Neural cell (in vitro differentiated cells): ENCODE measurements around the gene GYS2. TPM values are rescaled to one million over a fixed set of nuclear protein-coding genes. Genes with fewer than 3 reads are reported as not detected.

Experiments
- H2AFZ ChIP-seq: fragments of 200-600, 300-800 bp; sonication (generic), shearing (Covaris generic); 2 replicates; pipeline ENCODE4 v1.6.0; 2014; ENCODE audit warnings: low read depth, mild to moderate bottlenecking, antibody characterized with exemption, low read length, moderate library complexity
- H3F3A ChIP-seq: fragments of 200-600 bp; shearing (Covaris generic); 2 replicates; pipeline ENCODE4 v1.6.1; 2016; ENCODE audit warnings: mild to moderate bottlenecking, moderate library complexity, mixed read lengths, antibody characterized with exemption, low read length; ENCODE audit not compliant: insufficient read depth, poor library complexity, severe bottlenecking
- H3K27ac ChIP-seq: fragments of 200-600, 300-800 bp; sonication (generic), shearing (Covaris generic); 2 replicates; pipeline ENCODE4 v1.5.1; 2014; ENCODE audit warnings: mild to moderate bottlenecking, low read length, moderate library complexity
- H3K27me3 ChIP-seq: fragments of 300-800, 200-600 bp; sonication (generic), shearing (Covaris generic); 2 replicates; pipeline ENCODE4 v1.6.0; 2014; ENCODE audit warnings: mild to moderate bottlenecking, low read depth, low read length, moderate library complexity; ENCODE audit not compliant: insufficient read depth
- H3K36me3 ChIP-seq: fragments of 300-800, 200-600 bp; sonication (generic), shearing (Covaris generic); 2 replicates; pipeline ENCODE4 v1.5.1; 2014; ENCODE audit warnings: mild to moderate bottlenecking, antibody characterized with exemption, low read length, moderate library complexity; ENCODE audit not compliant: insufficient read depth
- H3K4me2 ChIP-seq: fragments of 300-800, 200-600 bp; sonication (generic), shearing (Covaris generic); 2 replicates; pipeline ENCODE4 v1.6.0; 2014; ENCODE audit warnings: mild to moderate bottlenecking, low read length
- H3K4me3 ChIP-seq: fragments of 300-800, 200-600 bp; sonication (generic), shearing (Covaris generic); 2 replicates; pipeline ENCODE4 v1.5.1; 2014; ENCODE audit warnings: mild to moderate bottlenecking, low read length, moderate library complexity
- H3K79me2 ChIP-seq: fragments of 200-600 bp; shearing (Covaris generic); replicated peaks from 2 replicates; pipeline ENCODE4 v1.6.0; 2014; ENCODE audit warnings: mild to moderate bottlenecking, low read length, moderate library complexity; ENCODE audit not compliant: insufficient read depth
- H3K9ac ChIP-seq: fragments of 300-800, 200-600 bp; sonication (generic), shearing (Covaris generic); 2 replicates; pipeline ENCODE4 v1.6.1; 2016; ENCODE audit warnings: mild to moderate bottlenecking, low read length, mixed read lengths
- H3K9me2 ChIP-seq: fragments of 200-600 bp; shearing (Covaris generic); 2 replicates; pipeline ENCODE4 v1.6.1; 2016; ENCODE audit warnings: mild to moderate bottlenecking, low read length, mixed read lengths; ENCODE audit not compliant: insufficient read depth
- H3K9me3 ChIP-seq: fragments of 200-600, 300-800 bp; sonication (generic), shearing (Covaris generic); 2 replicates; pipeline ENCODE4 v1.6.1; 2016; ENCODE audit warnings: mild to moderate bottlenecking, mixed run types, low read length, moderate library complexity, mixed read lengths
- H4K20me1 ChIP-seq: fragments of 200-600 bp; shearing (Covaris generic); 2 replicates; pipeline ENCODE4 v1.6.1; 2016; ENCODE audit warnings: mild to moderate bottlenecking, mixed run types; ENCODE audit not compliant: insufficient read depth
- CTCF ChIP-seq: fragments of 450-650 bp; IDR thresholded peaks from 2 replicates; pipeline ENCODE4 v1.5.1; 2014; ENCODE audit warnings: antibody characterized with exemption, mild to moderate bottlenecking, moderate library complexity; ENCODE audit not compliant: poor library complexity, severe bottlenecking
- EP300 ChIP-seq: fragments of 450-650 bp; conservative IDR thresholded peaks from 2 replicates; pipeline ENCODE4 v1.6.1; 2014; ENCODE audit warnings: antibody characterized with exemption, mild to moderate bottlenecking, moderate library complexity; ENCODE audit not compliant: poor library complexity, severe bottlenecking
- EZH2 ChIP-seq: fragments of 200-600, 300-800 bp; shearing (Covaris generic), sonication (generic); IDR thresholded peaks from 2 replicates; pipeline ENCODE4 v1.6.1; 2014; ENCODE audit warnings: antibody characterized with exemption, low read length, borderline replicate concordance, mild to moderate bottlenecking; ENCODE audit not compliant: insufficient read depth, poor library complexity, severe bottlenecking
- MXI1 ChIP-seq: fragments of 450-650 bp; conservative IDR thresholded peaks from 2 replicates; pipeline ENCODE4 v1.6.1; 2014; ENCODE audit warnings: antibody characterized with exemption, mild to moderate bottlenecking; ENCODE audit not compliant: poor library complexity, severe bottlenecking
- POLR2AphosphoS5 ChIP-seq: IDR thresholded peaks from 2 replicates; pipeline ENCODE4 v1.6.1; 2012
- RAD21 ChIP-seq: fragments of 450-650 bp; conservative IDR thresholded peaks from 2 replicates; pipeline ENCODE4 v1.6.1; 2014; ENCODE audit warnings: antibody characterized with exemption, mild to moderate bottlenecking, moderate library complexity
- REST ChIP-seq: IDR thresholded peaks from 2 replicates; pipeline ENCODE4 v1.6.1; 2012; ENCODE audit warnings: borderline replicate concordance
- SMC3 ChIP-seq: fragments of 450-650 bp; conservative IDR thresholded peaks from 2 replicates; pipeline ENCODE4 v1.6.1; 2014; ENCODE audit warnings: antibody characterized with exemption, mild to moderate bottlenecking, moderate library complexity; ENCODE audit not compliant: poor library complexity
- TAF1 ChIP-seq: IDR thresholded peaks from 2 replicates; pipeline ENCODE4 v1.6.1; 2012; ENCODE audit warnings: low read depth
- polyA plus RNA-seq: library from polyadenylated mRNA; depleted of rRNA; stranded (reverse); fragments of >200 nt; gene quantifications from 2 replicates; pipeline ENCODE4 v1.2.3, GENCODE V29; 2014

Gene GYS2
- polyA plus RNA-seq, 1 donor from 2014 or later = not detected

GRCh38 chr12:21613931-21614330, 9.3 kb upstream of the GYS2 start:
- H3K27me3 ChIP-seq = no peaks in the 10 kb centered on the region
- no peak overlapping the region for H3K9ac ChIP-seq
- no peaks in the 10 kb centered on the region for H3K79me2 ChIP-seq
- no peaks in the 10 kb centered on the region for H4K20me1 ChIP-seq
- H3F3A ChIP-seq = no peaks in the 10 kb centered on the region
- no peaks in the 10 kb centered on the region for H3K9me2 ChIP-seq
- H2AFZ ChIP-seq = no peak overlapping the region
- no peak overlapping the region for H3K4me2 ChIP-seq
- TF ChIP-seq EP300 = no peak
- H3K9me3 ChIP-seq = no peaks in the 10 kb centered on the region
- no peak overlapping the region for H3K4me3 ChIP-seq
- no peaks in the 10 kb centered on the region for H3K36me3 ChIP-seq
- H3K27ac ChIP-seq = no peak overlapping the region

- Histone ChIP-seq H3K79me2 (no peaks in the 10 kb centered on the region), H3K9me2 (no peaks in the 10 kb centered on the region), H3F3A (no peaks in the 10 kb centered on the region), H3K27ac (no peak overlapping the region), H3K4me2 (no peak overlapping the region), H3K9ac (no peak overlapping the region), H3K27me3 (no peaks in the 10 kb centered on the region), H2AFZ (no peak overlapping the region), H3K4me3 (no peak overlapping the region), H3K9me3 (no peaks in the 10 kb centered on the region), H3K36me3 (no peaks in the 10 kb centered on the region), H4K20me1 (no peaks in the 10 kb centered on the region)
- TF ChIP-seq POLR2AphosphoS5 (no peak), EZH2 (no peak), REST (no peak), MXI1 (no peak), EP300 (no peak), TAF1 (no peak), SMC3 (no peak), RAD21 (no peak), CTCF (no peak)
Measured at GRCh38 chr12:21608196-21608595, 3.5 kb upstream of the GYS2 start.

GRCh38 chr12:21607701-21608100, 3.1 kb upstream of the GYS2 start:
- Histone ChIP-seq H3K79me2 (no peaks in the 10 kb centered on the region), H3K9ac (no peak overlapping the region), H3K4me2 (no peak overlapping the region), H3K27me3 (no peaks in the 10 kb centered on the region), H3K4me3 (no peak overlapping the region), H4K20me1 (no peaks in the 10 kb centered on the region), H3F3A (no peaks in the 10 kb centered on the region), H2AFZ (no peak overlapping the region), H3K27ac (no peak overlapping the region), H3K36me3 (no peaks in the 10 kb centered on the region), H3K9me3 (no peaks in the 10 kb centered on the region), H3K9me2 (no peaks in the 10 kb centered on the region)
- TF ChIP-seq RAD21 = peak; percentile 12
- no peak for TF ChIP-seq REST
- TF ChIP-seq EP300 = no peak
- TF ChIP-seq CTCF = peak; percentile 11
